Mucosa of rectum (tissue), 2 donors: ENCODE data around the gene HBEGF.

Experiments
- H3K27ac ChIP-seq, 2 donors: one replicate each; pipeline ENCODE4 v1.7.0; 2013; ENCODE audit warnings: inconsistent platforms in 2 of 2, low read depth in 2 of 2, low read length in 2 of 2
- H3K27me3 ChIP-seq, 2 donors: one replicate each; pipeline ENCODE4 v1.7.0; 2013; ENCODE audit warnings: low read length in 2 of 2; ENCODE audit not compliant: control insufficient read depth in 2 of 2, insufficient read depth in 2 of 2
- H3K36me3 ChIP-seq, 2 donors: one replicate each; pipeline ENCODE4 v1.7.0; 2013; ENCODE audit warnings: low read length in 2 of 2; ENCODE audit not compliant: control insufficient read depth in 2 of 2, insufficient read depth in 2 of 2
- H3K4me1 ChIP-seq, 2 donors: one replicate each; pipeline ENCODE4 v1.7.0; 2013; ENCODE audit warnings: low read length in 2 of 2, mild to moderate bottlenecking in 1 of 2; ENCODE audit not compliant: control insufficient read depth in 2 of 2, insufficient read depth in 2 of 2
- H3K4me3 ChIP-seq, 2 donors: one replicate each; pipeline ENCODE4 v1.7.0; 2013; ENCODE audit warnings: low read length in 2 of 2
- H3K9ac ChIP-seq, 2 donors: one replicate each; pipeline ENCODE4 v1.7.0; 2013; ENCODE audit warnings: low read length in 2 of 2, low read depth in 1 of 2, mild to moderate bottlenecking in 1 of 2
- H3K9me3 ChIP-seq, 2 donors: one replicate each; pipeline ENCODE4 v1.7.0; 2013; ENCODE audit warnings: low read length in 2 of 2; ENCODE audit not compliant: control insufficient read depth in 2 of 2
- donor health status: healthy.
- donor health status: Normal muscosa, but diverticular disease.

Gene HBEGF

GRCh38 chr5:140309706-140310249 is 36.6 kb downstream of the HBEGF start:
- Histone ChIP-seq H3K36me3 (no peaks in the 10 kb centered on the region), H3K27ac (no peak overlapping the region), H3K9ac (no peak overlapping the region), H3K27me3 (no peaks in the 10 kb centered on the region), H3K4me1 (peaks cover 4 to 10% of the 10 kb centered on the region in 2 donors), H3K9me3 (no peaks in the 10 kb centered on the region), H3K4me3 (no peak overlapping the region)

GRCh38 chr5:140305471-140305870 is 40.9 kb downstream of the HBEGF start:
- no peak overlapping the region for H3K9ac ChIP-seq
- no peaks in the 10 kb centered on the region for H3K27me3 ChIP-seq
- no peak overlapping the region for H3K4me3 ChIP-seq
- H3K27ac ChIP-seq = no peak overlapping the region
- no peaks in the 10 kb centered on the region for H3K9me3 ChIP-seq
- peaks cover 0 to 3% of the 10 kb centered on the region in 2 donors for H3K36me3 ChIP-seq
- H3K4me1 ChIP-seq = peaks cover 9 to 12% of the 10 kb centered on the region in 2 donors

GRCh38 chr5:140303966-140304365 is 42.4 kb downstream of the HBEGF start:
- no peak overlapping the region for H3K9ac ChIP-seq
- no peak overlapping the region for H3K4me3 ChIP-seq
- H3K27ac ChIP-seq = no peak overlapping the region

DNA sequence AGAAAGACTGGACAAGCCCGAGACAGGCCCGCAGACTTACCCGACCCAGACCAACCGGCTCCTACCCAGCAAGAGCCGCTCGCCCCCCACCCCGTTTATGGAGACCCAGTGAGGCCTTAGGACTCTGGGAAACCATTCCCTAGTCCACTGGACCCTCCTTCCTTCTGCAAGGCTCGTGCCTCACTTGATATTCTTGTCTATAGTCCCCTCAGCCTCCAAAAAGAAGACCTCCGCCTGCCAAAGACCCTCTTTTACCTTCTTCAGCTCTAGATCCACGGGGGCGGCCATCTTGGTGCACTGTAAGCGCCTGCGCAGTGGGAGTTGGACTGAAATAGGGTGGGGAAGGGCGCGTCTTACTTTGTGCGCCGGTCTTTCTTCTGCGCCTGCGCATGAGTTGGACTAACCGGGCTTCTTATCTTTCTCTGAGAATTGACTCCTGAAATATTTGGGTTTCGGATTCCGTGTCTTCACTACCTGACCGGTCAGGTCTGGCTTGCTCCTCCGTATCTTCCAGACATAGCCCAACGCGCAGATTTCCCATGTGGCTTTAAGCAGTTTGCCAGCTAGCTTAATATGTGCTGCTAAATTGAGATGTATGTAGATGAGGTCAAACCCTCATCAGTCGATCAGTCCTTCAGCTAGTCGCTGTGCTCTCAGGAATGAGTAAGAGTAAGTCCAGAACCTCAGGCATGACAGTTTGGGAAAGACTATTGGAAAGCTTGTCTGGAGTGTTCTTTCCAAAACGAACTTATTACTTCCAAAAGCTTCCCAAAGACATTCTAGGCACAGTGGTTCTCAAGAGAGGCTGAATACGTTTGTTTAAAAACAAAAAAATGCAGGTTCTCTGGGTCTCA is 43.4 kb downstream of the HBEGF start, which contains the start of gene PFDN1:
Gene PFDN1, minus strand, starts transcription at position 316 of the 854 bp plus-strand sequence. Its CDS starts 28 bp downstream, at position 288.
- H3K9ac ChIP-seq = peak within 1 kb of the TSS; percentile 81 to 97
- no peaks in the 10 kb centered on the region for H3K9me3 ChIP-seq
- H3K27me3 ChIP-seq = no peaks in the 10 kb centered on the region
- H3K4me1 ChIP-seq = peaks cover 5 to 7% of the 10 kb centered on the region in 2 donors
- H3K4me3 ChIP-seq = peak within 1 kb of the TSS; percentile 81 to 97
- H3K36me3 ChIP-seq = peaks cover 4 to 10% of the 10 kb centered on the region in 2 donors
- H3K27ac ChIP-seq = peak within 1 kb of the TSS; percentile 36 to 69

More at GRCh38 chr5:140303966-140304365, 42.4 kb downstream of the HBEGF start:
- Histone ChIP-seq H3K36me3 (peaks cover 4 to 7% of the 10 kb centered on the region in 2 donors), H3K27me3 (no peaks in the 10 kb centered on the region), H3K4me1 (peaks cover 5 to 7% of the 10 kb centered on the region in 2 donors), H3K9me3 (no peaks in the 10 kb centered on the region)

DNA sequence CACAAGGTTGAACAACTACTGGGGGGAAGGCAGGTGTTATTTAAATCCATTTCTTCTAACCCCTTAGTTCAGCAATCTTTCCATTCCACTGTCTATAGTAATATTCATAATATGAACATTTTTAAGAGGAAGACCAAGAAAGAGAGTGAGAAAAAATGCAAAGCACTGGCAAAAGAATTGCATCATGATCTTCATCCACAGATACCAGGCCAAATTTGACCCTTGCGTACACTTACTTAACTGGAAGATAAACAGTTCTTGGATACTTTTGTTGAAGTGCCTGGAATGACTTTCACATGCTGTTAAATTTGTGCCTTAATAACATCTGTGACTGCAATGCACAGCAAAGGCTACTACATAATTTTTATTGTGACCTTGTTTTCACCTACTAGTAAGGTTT is 45.3 kb downstream of the HBEGF start:
- Histone ChIP-seq H3K36me3 (peaks cover 4 to 10% of the 10 kb centered on the region in 2 donors), H3K9ac (no peak overlapping the region), H3K27ac (no peak overlapping the region), H3K4me3 (no peak overlapping the region), H3K4me1 (peaks cover 5 to 7% of the 10 kb centered on the region in 2 donors), H3K9me3 (no peaks in the 10 kb centered on the region), H3K27me3 (no peaks in the 10 kb centered on the region)

DNA sequence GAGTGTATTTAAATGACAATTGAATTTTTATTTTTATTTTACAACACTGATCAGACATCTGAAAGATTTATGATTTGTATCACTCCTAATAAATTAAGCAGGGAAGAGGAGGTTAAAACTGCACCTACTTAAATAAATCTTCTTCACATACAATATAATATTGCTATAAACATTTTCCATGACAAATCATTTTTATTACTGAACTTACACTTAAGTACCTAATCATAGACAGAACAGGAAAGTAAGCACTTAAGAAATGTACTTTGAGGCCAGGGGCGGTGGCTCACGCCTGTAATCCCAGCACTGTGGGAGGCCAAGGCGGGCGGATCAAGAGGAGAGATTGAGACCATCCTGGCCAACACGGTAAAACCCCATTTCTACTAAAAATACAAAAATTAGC is 47.3 kb downstream of the HBEGF start:
- no peak overlapping the region for H3K9ac ChIP-seq
- no peak overlapping the region for H3K4me3 ChIP-seq
- peaks cover 4 to 10% of the 10 kb centered on the region in 2 donors for H3K36me3 ChIP-seq
- H3K27ac ChIP-seq = no peak overlapping the region
- H3K9me3 ChIP-seq = no peaks in the 10 kb centered on the region
- H3K4me1 ChIP-seq = peaks cover 5 to 7% of the 10 kb centered on the region in 2 donors
- H3K27me3 ChIP-seq = no peaks in the 10 kb centered on the region

DNA sequence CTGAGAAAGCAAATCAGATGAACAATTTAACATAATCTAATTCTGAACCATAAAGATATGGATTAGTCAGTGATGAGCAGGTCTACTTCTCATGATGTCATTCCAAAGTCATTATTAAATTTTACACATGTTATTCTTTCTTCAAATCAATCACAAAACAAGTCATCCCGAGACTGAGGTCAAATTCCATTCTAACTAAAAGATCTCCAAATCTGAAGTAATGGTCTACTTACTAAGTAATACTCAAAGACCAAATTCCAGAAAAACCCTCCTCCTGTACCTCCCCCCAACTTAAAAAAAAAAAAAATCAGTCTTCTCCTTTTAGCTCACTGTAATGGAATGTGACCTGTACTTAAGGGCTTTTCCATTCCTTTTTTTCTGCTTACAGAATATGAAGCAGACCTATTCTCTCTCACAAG is 48.2 kb downstream of the HBEGF start:
- peaks cover 5 to 7% of the 10 kb centered on the region in 2 donors for H3K4me1 ChIP-seq
- H3K36me3 ChIP-seq = peaks cover 4 to 10% of the 10 kb centered on the region in 2 donors

GRCh38 chr5:140297283-140297682 is 49.1 kb downstream of the HBEGF start:
- H3K27ac ChIP-seq = no peak overlapping the region
- peaks cover 4 to 10% of the 10 kb centered on the region in 2 donors for H3K36me3 ChIP-seq
- H3K9me3 ChIP-seq = no peaks in the 10 kb centered on the region
- no peak overlapping the region for H3K4me3 ChIP-seq
- no peaks in the 10 kb centered on the region for H3K27me3 ChIP-seq
- H3K4me1 ChIP-seq = peaks cover 5 to 6% of the 10 kb centered on the region in 2 donors
- H3K9ac ChIP-seq = no peak overlapping the region

More for the DNA sequence above, 48.2 kb downstream of the HBEGF start:
- no peaks in the 10 kb centered on the region for H3K9me3 ChIP-seq
- no peak overlapping the region for H3K4me3 ChIP-seq
- H3K27ac ChIP-seq = no peak overlapping the region
- H3K9ac ChIP-seq = no peak overlapping the region
- H3K27me3 ChIP-seq = no peaks in the 10 kb centered on the region

DNA sequence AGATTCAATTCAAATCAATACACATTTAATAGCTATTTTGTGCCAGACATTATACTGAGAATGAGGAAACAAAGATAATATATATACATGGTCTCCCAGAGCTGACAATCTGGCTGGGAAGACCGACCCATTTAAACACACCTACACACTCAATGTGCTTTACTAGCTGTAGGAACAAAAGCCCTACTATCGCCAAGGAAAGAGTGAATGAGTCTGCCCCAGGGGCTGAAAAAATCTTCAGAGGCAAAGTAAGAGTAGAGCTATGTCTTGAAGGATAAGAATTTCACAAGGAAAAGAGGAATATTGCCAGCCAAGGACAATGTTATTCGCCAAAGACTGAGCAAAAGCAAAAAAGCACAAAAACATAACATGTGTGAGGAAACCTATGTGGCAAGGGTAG is 50.1 kb downstream of the HBEGF start:
- no peak overlapping the region for H3K9ac ChIP-seq
- peaks cover 4 to 10% of the 10 kb centered on the region in 2 donors for H3K36me3 ChIP-seq
- no peak overlapping the region for H3K4me3 ChIP-seq
- no peaks in the 10 kb centered on the region for H3K9me3 ChIP-seq
- no peaks in the 10 kb centered on the region for H3K27me3 ChIP-seq
- no peak overlapping the region for H3K27ac ChIP-seq
- H3K4me1 ChIP-seq = no peaks in the 10 kb centered on the region

GRCh38 chr5:140295414-140295813 is 51.0 kb downstream of the HBEGF start:
- H3K9ac ChIP-seq = no peak overlapping the region
- H3K27ac ChIP-seq = no peak overlapping the region
- no peak overlapping the region for H3K4me3 ChIP-seq
- H3K36me3 ChIP-seq = peaks cover 4 to 7% of the 10 kb centered on the region in 2 donors
- no peaks in the 10 kb centered on the region for H3K27me3 ChIP-seq
- no peaks in the 10 kb centered on the region for H3K9me3 ChIP-seq
- no peaks in the 10 kb centered on the region for H3K4me1 ChIP-seq
